ENCODE results near the gene SIRPD.
"Not testable (repeated sequence)": the region's sequence is repeated elsewhere in the genome, so short reads cannot be mapped to it uniquely, and the experiment has no call there.

SIRPD gene

DNA sequence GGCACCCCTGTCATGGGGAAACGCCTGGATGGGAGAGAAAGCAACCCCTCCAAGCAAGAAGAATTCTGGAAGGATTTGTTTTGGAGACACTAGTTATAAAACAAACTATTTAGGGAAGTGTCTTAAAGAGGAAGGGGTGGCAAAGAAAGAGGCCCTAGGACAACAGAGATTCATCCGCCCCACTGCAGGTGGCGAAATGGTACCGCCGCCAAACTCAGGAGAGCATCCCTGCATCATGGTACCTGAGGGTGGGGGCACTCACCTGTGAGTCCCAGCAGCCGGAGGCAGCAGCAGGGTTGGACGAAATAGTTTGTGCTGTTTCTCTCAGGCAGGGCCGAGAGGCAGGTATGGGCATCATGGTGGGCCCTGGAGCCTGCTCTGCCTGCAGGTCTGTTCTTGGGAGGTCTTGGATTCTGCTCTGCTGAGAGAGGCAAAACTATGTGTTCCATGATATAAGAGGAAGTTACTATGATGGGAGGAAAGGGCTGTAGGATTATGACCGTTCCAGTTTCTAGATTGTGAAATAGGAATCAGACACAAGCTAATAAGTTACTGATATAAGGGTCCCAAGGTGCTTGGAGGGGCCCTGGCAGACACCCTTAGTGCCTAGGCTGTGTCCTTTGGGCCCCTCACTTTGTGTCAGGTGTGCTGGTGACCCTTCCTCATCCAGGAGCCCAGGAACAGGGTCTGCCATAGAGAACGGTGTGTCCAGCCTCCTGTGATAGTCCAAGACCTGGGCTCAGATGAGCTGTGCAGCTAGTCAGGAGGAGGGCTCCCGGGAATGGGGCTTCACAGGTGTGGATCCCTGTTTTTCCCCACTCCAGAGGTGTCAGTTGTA is 20.4 kb downstream of the SIRPD start:
- no peak for FAIRE-seq

DNA sequence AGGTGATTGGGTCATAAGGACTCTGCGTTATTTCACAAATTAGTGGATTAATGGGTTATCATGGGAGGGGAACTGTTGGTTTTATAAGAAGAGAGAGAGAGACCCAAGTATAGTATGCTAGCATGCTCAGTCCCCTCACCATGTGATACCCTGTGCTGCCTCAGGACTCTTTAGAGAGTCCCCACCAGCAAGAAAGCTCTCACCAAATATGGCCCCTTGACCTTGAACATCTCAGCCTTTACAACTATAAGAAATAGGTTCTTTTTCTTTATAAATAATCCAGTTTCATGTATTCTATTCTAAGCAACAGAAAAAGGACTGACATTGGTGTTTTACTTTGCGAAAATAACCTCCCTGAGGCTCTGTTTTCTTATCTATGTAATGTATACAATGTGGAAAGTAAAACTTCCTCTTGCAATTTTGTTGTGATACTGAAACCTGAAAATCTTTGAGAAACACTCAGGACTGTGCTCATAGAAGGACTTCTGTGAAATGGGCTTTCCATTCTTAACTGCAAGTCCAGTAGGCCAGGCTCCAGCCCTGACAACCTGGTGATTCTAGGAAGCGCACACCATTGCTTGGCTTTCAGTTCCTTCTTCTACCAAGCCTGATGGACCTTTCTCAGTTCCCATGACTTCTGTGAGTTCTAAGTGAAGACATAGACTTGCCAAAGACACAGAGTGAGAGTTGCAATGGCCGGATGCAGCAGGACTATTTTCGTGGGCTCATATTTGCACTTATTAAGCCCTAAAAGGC is 21.9 kb downstream of the SIRPD start:
- no peak for FAIRE-seq

DNA sequence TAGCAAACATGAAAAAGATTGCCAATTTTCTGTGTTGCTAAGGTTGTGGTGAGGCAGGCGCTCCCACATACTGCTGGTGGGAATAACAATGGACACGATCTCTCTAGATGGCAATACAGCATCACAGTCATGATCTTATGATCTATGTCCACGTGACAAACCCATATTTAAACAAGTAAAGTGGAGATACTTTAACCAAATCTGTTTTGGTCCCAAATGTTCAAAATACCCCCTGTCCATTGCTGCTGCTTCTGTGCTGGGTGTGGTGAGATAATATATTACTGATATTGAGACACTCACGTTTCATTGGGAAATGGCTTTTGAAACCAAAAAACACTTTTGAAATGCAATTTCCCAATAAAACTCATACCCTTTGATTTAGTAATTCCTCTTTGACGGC is 23.0 kb downstream of the SIRPD start:
- FAIRE-seq, result no peak

DNA sequence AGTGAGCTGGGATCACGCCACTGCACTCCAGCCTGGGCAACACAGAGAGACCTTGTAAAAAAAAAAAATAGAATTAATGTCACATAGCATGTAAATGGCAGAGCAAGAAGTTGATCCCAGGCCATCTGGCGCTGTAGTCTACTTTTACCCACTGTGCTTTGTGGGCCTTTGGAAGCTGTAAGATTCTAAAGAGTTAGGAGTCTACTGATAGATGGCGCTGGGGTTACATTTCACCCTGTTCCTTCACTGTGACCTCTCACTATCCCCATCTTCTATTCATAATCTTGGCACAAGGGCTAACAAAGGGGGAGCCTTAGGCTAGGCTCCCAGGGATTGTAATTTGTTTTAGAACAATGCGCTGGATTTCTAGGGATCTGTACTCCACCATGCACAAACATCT is 24.4 kb downstream of the SIRPD start:
- no peak for FAIRE-seq

DNA sequence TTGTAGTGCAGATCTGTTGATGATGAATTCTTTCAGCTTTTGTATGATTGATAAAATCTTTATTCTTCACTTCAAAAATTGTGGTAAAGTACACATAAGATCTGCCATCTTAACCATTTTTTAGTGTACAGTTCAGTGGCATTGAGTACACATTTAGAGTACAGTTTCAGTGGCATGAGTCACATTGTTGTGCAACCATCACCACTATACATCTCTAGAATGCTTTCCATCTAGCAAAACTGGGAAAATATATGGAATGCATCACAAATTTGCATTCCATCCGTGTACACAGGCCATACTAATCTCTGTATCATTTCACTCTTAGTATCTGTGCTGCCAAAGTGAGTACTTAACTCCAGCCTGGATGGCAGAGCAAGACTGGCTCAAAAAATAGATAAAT is 28.7 kb downstream of the SIRPD start:
- FAIRE-seq, result no peak

DNA sequence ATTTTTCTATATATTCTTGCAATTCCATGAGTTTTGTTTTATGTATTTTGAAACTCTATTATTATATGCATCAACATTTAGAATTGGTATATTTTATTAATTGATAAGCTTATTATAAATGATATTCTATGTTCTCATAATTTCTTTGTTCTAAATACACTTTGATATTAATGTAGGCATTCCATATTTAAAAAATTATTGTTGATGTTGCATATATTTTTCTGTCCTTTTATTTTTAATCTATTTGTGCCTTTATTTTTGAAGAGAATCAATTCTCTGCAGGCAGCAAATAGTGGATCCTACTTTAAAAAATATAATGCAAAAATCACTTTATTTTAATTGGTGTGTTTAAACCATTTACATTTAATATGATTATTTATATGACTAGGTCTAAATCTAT is 29.6 kb downstream of the SIRPD start:
- peak; percentile 23 for FAIRE-seq

DNA sequence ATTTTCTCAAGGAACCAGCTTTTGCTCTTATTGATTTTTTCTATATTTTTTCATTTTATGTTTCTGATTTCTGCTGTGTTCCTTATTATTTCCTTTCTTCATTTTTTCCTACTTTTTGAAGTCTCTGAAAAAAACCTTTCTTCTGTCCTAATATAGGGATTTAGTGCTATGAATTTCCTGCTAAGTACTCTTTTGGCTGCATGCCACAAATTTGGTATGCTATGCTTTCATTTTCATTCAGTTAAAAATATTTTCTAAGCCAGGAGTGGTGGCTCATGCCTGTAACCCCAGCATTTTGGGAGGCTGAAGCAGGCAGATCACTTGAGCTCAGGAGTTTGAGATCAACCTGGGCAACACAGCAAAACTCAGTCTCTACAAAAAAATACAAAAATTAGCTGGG is 30.6 kb downstream of the SIRPD start:
- FAIRE-seq, result no peak

DNA sequence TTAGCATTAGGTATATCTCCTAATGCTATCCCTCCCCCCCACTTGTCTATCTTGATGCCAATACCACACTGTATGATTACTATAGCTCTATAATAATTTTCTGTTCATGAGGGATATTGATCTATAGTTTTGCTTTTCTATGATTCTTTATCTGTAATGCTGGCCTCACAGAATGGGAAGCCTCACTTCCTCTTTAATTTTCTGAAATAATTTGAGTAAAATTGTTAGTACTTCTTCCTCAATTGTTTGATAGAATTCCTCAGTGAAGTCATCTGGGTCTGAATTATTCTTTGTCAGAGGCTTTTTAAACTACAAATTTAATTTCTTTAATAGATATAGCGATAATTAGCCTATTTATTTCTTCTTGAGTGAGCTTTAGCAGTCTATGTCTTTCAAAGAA is 31.2 kb downstream of the SIRPD start:
- FAIRE-seq, result no peak

DNA sequence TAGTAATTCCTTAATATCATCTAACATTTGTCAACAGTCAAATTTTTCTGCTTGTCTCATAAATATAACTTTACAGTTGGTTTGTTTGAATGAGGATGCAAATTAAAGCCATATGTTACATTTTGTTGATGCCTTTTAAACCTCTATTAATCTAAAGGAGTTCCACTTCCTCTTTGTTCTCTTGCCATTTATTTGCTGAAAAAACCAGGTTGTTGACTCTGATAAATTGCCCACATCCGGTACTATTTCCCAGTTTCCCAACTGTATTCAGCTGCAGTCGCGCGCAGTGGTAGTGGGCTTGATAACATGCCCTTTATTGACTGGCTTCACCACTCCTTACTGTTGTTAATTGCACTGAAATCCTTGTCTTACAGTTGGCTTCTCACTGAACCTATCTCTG is 33.5 kb downstream of the SIRPD start:
- no peak for FAIRE-seq

DNA sequence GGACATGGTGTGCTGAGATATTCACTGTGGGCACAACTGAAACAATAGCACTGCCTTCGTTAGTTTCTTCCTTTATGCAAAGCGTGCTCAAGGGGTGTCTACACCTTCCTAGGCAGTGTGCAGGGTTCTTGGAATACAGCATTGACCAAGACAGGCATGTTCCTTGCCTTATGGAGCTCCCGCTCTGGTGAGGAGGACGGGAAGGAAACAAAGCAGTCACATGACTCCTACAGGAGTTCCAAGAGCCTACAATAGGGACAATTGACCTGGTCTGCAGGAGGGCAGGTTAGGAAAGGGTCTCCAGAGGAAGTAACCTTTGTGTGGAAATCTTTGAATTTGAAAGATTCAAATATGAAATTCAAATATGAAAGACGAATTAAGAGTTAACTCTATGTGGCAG is 40.5 kb downstream of the SIRPD start:
- no peak for FAIRE-seq

DNA sequence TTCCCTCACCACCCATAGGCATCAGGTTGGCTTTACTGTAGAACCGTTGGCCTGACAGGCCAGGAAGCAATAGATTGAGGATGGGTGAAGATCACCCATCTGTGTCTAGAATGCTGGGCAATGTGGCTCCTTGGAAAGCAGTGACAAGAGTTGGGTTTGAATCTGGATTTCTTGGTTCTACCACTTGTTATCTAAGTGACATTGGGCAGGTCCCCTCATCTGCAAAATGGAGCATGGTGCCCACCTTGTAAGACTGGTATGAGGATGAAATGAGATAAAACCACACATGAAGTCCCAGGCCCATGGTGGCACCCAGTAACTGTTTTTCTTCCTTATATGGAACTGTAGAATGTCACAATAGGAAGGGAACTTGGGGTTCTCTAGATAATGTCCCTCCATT is 43.7 kb downstream of the SIRPD start:
- FAIRE-seq, result no peak

DNA sequence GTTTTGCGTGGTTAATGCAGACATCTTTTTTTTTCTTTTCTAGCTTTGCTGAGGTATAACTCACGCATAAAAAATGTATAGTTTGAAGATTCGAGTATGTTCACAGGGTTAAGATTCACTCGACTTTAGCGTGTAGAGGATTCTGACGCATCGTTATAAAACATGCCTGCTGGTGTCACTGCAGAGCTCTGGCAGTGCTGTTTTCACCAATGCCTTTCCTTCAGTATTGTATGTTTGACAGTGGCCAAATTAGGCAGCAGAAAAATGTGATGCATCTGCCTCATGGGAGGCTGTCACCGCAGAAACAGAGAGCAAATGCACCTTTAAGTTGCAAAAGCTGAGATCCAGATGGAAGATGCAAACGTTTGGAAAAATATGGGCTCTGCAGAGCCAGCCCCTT is 48.3 kb downstream of the SIRPD start:
- FAIRE-seq, result no peak

DNA sequence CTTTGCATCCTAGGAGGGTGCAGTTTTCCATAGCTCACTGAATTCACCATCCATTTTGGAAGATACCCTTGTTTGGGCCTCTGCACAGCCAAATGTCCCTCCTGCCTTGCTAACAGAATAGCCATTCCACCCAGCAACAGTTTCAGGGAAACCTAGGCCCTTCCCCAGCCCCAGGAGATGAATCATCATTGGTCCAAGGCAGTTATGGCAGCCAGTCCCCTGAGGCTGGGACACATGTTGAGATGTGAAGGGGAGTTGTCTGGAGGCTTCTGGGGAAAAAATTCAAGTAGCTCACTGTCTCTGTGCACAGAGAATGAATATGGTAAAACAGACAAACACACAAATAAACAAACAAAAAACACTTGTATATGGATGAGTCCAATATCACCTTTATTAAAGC is 48.9 kb downstream of the SIRPD start:
- FAIRE-seq, result no peak

DNA sequence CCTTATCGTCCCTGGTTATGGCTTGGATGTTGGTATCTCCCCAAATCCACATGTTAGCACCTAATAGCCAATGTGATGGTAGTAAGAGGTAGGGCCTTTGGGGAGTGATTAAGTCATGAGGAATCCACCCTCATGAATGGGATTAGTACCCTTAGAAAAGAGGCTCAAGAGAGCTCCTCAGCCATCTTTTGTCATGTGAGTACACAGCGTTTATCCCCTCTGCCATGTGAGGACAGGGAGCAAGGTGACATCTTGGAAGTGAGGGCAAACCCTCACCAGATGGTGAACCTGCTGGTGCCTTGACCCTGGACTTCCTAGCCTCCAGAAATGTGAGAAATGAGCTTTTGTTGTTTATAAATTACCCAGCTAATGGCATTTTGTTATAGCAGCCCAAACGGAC is 50.2 kb downstream of the SIRPD start:
- no peak for FAIRE-seq

DNA sequence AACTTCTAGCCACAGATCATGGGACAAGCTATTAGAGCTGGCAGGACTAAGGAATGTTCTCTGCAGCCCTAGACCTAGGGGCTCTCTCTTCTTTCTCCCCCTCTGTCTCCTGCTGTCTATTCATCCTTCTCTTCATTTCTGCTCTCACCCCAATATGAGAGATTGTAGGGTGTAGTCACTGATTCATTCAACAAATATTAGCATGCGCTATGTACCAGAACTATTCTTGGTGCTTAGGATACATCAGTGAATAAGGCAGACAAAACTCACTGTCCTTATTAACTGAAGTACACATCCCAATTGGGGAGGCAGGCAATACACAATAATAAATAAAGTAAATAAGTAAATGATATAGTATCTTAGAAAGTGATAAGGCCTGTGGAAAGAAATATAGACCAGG is 51.6 kb downstream of the SIRPD start:
- no peak for FAIRE-seq

DNA sequence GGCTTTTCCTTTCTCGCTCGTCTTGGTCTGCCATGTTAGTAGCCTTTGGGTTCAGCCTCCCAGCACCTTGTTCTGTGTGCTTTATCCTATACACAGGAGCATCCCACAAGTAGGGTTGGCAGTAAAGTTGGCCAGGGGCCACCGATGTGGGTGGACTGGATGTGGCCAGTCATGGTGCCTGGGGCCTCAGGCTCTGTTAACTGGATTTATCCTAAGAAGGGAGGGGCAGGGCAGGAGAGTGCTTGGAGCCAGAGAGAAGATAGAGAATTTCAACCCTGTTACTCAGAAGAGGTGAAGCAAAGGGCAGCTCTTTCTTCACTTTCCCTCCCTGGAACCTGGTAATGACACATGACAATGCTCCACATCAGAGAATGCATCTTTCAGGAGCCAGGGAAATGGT is 52.1 kb downstream of the SIRPD start:
- no peak for FAIRE-seq

DNA sequence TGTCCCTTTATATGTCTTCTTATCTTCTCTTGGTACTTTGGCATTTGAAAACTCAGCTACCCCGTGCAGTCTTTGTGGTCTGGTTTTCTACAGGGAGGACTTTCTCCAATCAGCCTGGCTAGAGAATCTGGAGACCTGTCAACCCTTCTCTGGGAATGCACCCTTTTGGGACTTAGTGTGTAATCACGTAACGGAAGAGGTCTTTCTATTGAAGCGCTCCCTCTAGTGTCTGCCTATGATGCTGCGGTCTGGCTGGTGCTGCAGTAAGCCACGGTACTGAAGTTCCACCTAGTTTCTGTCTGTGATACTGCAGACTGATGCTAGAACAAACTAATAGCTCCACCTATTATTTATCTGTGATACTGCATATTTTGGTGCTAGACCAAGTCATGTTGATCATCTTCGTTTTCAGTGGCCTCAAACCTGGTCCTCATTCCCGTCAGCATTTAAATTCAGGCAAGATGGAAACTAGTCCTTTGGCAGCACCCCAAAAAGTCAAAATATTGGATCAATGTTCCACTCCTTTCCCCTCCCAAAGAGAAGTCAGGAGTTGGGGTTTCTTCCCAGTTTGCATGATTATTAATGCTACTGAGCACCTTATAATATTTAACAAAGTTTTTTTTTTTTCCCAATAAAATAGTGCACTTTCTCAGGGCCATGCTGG is 53.8 kb downstream of the SIRPD start:
- peak; percentile 88 for FAIRE-seq

DNA sequence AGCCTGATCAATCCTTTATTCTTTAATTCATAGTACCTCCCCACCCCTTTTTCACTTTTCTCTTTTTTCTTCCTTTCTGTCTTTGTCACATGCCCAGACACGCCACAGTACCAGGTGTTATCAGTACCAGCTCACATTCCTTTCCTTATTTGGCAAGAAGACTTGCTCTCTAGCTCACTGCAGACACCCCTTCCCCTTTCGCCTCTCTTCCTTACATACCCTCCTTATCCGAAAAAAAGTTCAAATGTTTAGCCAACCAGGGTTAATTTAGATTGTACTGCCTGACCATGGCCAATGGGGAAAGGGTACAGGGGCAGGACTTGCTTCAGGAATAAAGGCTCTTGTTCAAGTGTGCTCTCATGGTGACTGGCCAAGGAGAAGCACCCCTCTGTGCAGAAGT is 57.0 kb downstream of the SIRPD start:
- FAIRE-seq, result no peak

DNA sequence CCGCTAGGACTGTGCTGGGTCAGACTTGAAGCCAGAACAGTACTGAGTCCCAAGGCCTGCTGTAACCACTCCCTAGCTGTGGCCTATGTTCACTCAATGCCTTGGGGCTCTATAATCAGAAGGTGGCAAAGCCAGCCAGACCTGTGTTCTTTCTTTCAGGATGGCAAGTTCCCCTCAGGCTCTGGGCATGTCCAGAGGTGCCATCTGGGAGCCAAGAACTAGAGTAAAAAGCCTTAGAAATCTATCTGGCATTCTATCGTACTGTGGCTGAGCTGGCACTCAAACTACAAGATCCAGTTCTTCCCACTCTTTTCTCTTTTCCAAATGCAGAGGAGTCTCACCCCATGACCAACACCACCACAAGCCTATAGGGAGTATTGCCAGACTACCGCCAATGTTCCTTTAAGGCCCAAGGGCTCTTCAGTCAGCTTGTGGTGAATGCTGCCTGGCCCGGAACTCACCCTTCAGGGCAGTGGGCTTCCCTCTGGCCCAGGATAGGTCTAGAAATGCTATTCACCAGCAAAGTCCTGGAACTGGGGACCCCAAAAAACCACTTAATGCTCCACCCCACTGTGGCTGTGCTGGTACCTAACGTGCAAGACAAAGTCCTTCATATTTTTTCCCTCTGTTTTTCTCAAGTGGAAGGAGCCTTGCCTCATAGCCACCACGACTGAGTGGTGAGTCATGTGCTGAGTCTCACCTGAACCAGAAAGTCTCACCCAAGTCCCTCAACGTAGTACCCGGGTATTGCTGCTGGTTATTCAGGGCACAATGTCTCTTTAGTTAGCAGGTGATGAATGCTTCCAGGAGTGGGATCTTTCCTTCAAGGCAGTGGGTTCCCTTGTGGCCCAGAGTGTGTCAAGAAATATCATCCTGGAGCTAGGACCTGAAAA is 57.7 kb downstream of the SIRPD start:
- no peak for FAIRE-seq

DNA sequence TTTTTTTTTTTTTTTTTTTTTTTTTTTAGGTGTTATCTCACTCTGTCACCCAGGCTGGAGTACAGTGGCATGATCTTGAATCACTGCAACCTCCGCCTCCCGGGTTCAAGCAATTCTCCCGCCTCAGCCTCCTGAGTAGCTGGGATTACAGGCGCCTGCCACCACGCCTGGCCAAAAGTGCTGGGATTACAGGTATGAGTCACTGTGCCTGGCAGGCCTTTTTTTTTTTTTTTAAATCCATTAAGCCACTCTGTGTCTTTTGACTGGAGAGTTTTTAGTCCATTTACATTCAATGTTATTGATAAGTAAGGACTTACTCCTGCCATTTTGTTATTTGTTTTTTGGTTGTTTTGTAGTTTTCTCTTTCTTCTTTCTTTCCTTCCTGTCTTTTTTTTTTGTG is 60.1 kb downstream of the SIRPD start:
- not testable (repeated sequence) for FAIRE-seq

DNA sequence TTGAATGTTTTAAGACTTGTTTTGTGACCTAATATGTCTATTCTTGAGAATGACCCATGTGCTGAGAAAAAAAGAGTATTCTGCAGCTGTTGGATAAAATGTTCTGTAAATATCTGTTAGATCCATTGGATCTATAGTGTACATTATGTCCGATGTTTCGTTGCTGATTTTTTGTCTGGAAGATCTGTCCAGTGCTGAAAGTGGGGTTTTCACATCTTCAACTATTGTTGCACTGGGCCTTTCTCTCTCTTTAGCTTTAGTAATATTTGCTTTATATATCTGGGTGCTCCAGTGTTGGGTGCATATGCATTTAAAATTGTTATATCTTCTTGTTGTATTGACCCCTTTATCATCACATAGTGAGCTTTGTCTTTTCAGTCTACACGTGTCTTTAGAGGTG is 60.6 kb downstream of the SIRPD start:
- no peak for FAIRE-seq

DNA sequence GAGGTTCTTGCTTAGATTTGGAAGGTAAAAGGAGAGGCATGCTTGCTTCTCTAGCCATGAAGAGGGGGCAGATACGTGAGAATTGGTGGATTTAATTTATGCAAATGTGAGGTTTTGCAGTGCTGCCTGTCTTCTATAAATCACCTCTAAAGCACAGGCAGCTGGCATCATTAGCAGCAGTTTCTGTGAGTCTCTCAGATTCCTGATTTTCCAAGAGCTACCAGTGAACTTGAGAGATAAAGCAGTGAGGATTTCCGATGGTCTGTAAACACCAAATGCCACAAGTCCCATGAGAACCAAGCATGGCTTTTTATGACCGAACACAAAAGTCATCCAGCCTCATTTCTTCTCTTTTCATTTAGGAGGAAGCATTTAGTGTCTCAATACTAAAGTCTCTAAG is 63.1 kb downstream of the SIRPD start:
- no peak for FAIRE-seq

DNA sequence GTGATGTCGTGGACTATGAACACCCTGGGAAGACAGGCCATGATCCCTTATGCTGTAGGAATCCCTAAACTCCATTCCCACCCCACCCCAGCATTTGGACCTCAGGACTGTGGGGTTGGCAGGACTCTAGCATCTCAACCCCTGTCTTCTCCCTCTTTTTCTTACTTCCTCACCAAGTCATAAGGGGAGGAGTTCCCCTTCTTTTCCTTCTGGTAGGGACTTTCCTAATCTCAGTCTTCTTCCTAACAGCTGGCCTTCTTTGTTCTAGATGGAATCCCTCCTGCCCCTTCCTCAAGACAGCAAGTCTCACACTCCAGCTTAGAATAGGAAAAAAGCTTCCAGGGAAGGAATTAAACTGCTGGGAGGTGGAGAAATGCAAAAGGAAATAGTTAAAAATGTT is 64.0 kb downstream of the SIRPD start:
- FAIRE-seq, result no peak
